NCI-H1436 treated with DMSO at 0.1 percent for 48 hours (cell line): ENCODE measurements around the gene AAR2.

Experiments
- DNase-seq: peaks from one replicate; lab custom pipeline; 2025; lab: John Stamatoyannopoulos, UW

Gene AAR2

GRCh38 chr20:36218380-36219064 lies 17.8 kb upstream of the AAR2 start:
- DNase-seq, result no peak

GRCh38 chr20:36219671-36220220 lies 16.5 kb upstream of the AAR2 start:
- DNase-seq, result no peak

GRCh38 chr20:36225666-36226065 lies 10.6 kb upstream of the AAR2 start:
- no peak for DNase-seq

- no peak for DNase-seq
Observed at GRCh38 chr20:36228770-36229169, 7.5 kb upstream of the AAR2 start.

- no peak for DNase-seq
Observed at GRCh38 chr20:36230019-36230418, 6.3 kb upstream of the AAR2 start.

GRCh38 chr20:36231331-36231730 lies 4.9 kb upstream of the AAR2 start:
- DNase-seq, result no peak

- DNase-seq, result no peak
Observed at GRCh38 chr20:36234771-36235320, 1.4 kb upstream of the AAR2 start.

GRCh38 chr20:36236786-36237121 lies 476 bp downstream of the AAR2 start:
- DNase-seq, result no peak

- DNase-seq, result no peak
Observed at GRCh38 chr20:36237477-36237876, 1.2 kb downstream of the AAR2 start.

GRCh38 chr20:36238153-36238552 lies 1.9 kb downstream of the AAR2 start:
- no peak for DNase-seq

- no peak for DNase-seq
Observed at GRCh38 chr20:36238760-36239159, 2.5 kb downstream of the AAR2 start.

- DNase-seq, result no peak
Observed at GRCh38 chr20:36240076-36240475, 3.8 kb downstream of the AAR2 start.

- no peak for DNase-seq
Observed at GRCh38 chr20:36241678-36242077, 5.4 kb downstream of the AAR2 start.

- DNase-seq, result no peak
Observed at GRCh38 chr20:36243726-36244125, 7.4 kb downstream of the AAR2 start.

GRCh38 chr20:36246401-36246800 lies 10.1 kb downstream of the AAR2 start:
- no peak for DNase-seq

GRCh38 chr20:36248836-36249235 lies 12.6 kb downstream of the AAR2 start:
- DNase-seq, result no peak

- no peak for DNase-seq
Observed at GRCh38 chr20:36249450-36249849, 13.2 kb downstream of the AAR2 start.

- no peak for DNase-seq
Observed at GRCh38 chr20:36251426-36251825, 15.1 kb downstream of the AAR2 start.

- no peak for DNase-seq
Observed at GRCh38 chr20:36252511-36252910, 16.2 kb downstream of the AAR2 start.

GRCh38 chr20:36253036-36253435 lies 16.8 kb downstream of the AAR2 start:
- no peak for DNase-seq

GRCh38 chr20:36254076-36254475 lies 17.8 kb downstream of the AAR2 start:
- DNase-seq, result no peak

- DNase-seq, result no peak
Observed at GRCh38 chr20:36255445-36255844, 19.2 kb downstream of the AAR2 start.

- no peak for DNase-seq
Observed at GRCh38 chr20:36259177-36260061, 23.1 kb downstream of the AAR2 start.
